Measurements from ENCODE around the gene FRMPD4.

FRMPD4 gene

DNA sequence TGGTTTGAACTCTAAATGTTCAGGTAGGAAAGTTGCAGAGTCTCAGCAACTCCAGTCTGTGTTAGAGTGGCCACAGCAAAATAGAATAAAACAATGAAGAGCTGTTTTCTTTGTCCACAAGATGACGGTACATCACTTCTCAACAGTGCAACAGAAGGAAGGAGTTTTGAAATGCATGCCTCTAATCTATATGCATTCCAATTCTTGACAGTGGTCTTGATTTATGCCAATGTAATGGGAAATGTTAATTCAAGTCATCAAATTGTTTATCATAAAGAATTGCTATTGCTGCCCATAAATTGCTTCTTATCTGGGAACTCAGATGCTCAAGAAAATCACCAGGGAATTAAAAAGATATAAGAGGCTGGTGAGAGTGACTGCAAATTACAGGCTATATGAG lies 457.4 kb downstream of the FRMPD4 start:
- DNase-seq (ENCODE audit: low read depth in 2 of 2): no peak
- TF ChIP-seq, protein P1, sequence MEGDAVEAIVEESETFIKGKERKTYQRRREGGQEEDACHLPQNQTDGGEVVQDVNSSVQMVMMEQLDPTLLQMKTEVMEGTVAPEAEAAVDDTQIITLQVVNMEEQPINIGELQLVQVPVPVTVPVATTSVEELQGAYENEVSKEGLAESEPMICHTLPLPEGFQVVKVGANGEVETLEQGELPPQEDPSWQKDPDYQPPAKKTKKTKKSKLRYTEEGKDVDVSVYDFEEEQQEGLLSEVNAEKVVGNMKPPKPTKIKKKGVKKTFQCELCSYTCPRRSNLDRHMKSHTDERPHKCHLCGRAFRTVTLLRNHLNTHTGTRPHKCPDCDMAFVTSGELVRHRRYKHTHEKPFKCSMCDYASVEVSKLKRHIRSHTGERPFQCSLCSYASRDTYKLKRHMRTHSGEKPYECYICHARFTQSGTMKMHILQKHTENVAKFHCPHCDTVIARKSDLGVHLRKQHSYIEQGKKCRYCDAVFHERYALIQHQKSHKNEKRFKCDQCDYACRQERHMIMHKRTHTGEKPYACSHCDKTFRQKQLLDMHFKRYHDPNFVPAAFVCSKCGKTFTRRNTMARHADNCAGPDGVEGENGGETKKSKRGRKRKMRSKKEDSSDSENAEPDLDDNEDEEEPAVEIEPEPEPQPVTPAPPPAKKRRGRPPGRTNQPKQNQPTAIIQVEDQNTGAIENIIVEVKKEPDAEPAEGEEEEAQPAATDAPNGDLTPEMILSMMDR (IDR thresholded peaks at IDR 0.05; ENCODE audit: low read depth, low read length): no peak
- no peak overlapping the region for H3K4me3 ChIP-seq (replicated peaks in 1 of 2; ENCODE audit: low read depth in 2 of 2, low read length in 2 of 2)

DNA sequence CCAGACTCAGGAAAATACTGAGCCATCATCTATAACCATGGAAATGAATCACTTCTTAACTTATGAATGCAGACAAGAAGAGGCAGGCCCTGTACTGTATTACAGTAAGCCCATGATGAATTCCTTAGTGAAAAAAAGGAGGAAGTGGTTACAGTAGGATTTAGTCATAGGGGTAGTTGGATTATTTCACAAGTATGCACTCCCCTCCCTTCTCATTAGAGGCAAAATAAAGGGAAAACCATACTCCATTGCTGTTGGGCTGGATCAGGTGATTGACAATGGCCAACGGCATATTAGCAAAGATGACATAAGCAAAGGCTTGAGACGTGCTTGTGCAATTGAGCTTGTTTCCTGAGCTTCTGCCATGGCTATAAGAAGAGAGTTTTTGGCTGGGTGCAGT lies 471.8 kb downstream of the FRMPD4 start:
- TF ChIP-seq, protein P1 (IDR thresholded peaks at IDR 0.05; ENCODE audit: low read depth, low read length): no peak
- H3K4me3 ChIP-seq (replicated peaks in 1 of 2; ENCODE audit: low read depth in 2 of 2, low read length in 2 of 2): no peak overlapping the region
- peak; percentile 63 to 79 for DNase-seq (ENCODE audit: low read depth in 2 of 2)

DNA sequence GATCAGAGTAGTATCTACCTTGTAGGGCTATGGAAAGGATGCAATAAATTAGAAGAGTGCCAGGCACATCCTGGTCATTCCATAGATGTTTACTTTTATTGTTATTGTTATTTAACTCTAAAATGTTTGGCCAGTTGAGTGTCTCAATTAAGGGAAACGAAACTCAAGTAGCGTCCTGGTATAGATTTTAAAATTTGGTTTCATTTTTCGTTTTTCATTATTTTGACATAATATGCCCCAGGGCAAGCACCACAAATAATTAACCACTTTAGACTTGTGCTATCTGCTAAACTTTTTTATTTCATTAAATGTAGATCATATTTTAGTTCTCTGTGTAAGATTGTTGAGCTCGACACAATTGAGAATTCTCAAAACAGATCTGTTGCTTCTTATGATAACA lies 473.2 kb downstream of the FRMPD4 start:
- H3K4me3 ChIP-seq (replicated peaks in 1 of 2; ENCODE audit: low read depth in 2 of 2, low read length in 2 of 2): no peak overlapping the region
- no peak for DNase-seq (ENCODE audit: low read depth in 2 of 2)
- TF ChIP-seq, protein P1 (IDR thresholded peaks at IDR 0.05; ENCODE audit: low read depth, low read length): no peak

DNA sequence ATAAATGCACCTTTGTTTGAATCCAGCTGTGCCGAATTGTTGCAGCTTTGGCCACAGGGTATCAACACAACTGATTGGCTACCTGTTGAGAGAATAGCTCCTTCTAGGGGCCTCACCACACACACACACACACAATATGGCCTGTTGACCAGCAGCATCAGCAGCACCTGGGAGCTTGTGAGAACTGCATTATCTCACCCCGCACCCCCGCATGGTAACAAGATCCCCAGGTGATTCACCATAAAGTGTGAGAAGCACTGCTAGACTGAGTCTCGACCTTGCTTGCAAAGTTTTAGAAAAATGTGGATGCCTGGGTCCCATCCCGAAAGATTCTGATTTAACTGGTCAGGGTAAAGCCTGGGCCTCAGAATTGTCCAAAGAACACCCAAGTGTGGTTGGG lies 476.0 kb downstream of the FRMPD4 start:
- DNase-seq (ENCODE audit: low read depth in 2 of 2): no peak
- no peak overlapping the region for H3K4me3 ChIP-seq (replicated peaks in 1 of 2; ENCODE audit: low read depth in 2 of 2, low read length in 2 of 2)
- TF ChIP-seq, protein P1 (IDR thresholded peaks at IDR 0.05; ENCODE audit: low read depth, low read length): no peak

DNA sequence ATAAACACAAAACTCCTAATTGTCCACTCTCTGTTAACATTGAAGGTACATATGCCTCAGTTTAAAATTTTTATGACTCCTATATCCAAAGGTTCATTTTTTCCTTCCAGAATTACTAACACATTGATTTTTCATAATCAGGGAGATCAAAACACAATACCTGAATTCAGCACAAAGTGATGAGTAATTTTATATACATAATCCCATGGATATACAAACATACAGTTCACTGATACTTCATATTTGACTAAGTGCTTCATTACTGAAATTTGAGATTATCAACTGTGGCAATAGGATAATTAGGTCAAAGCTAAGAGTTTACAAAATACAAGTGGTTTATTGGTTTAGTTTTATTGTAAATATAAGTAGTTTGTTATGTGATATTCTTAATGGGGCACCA lies 476.8 kb downstream of the FRMPD4 start:
- H3K4me3 ChIP-seq (replicated peaks in 1 of 2; ENCODE audit: low read depth in 2 of 2, low read length in 2 of 2): no peak overlapping the region

DNA sequence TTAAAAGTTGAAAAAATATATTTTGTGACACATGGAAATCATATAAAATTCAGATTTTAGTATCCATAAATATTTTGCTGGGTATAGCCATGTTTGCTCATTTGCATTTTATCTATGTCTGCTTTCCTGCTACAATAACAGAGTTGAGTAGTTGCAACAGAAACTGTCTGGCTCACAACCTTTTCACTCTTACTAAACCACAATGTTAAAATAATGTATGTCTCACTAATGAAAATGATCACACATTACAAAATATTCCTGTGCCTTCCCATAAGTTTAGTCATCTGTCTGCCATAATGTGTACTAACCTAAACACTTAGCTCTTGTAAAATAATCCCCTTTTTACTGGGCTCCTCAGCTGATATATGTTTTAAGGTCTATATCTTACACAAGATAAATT lies 479.0 kb downstream of the FRMPD4 start:
- H3K4me3 ChIP-seq (replicated peaks in 1 of 2; ENCODE audit: low read depth in 2 of 2, low read length in 2 of 2): no peak overlapping the region
- TF ChIP-seq, protein P1 (IDR thresholded peaks at IDR 0.05; ENCODE audit: low read depth, low read length): no peak
- DNase-seq (ENCODE audit: low read depth in 2 of 2): peak in 1 of 2 donors; percentile 11

More for the DNA sequence above, 476.8 kb downstream of the FRMPD4 start:
- TF ChIP-seq, protein P1 (IDR thresholded peaks at IDR 0.05; ENCODE audit: low read depth, low read length): no peak
- DNase-seq (ENCODE audit: low read depth in 2 of 2): no peak

DNA sequence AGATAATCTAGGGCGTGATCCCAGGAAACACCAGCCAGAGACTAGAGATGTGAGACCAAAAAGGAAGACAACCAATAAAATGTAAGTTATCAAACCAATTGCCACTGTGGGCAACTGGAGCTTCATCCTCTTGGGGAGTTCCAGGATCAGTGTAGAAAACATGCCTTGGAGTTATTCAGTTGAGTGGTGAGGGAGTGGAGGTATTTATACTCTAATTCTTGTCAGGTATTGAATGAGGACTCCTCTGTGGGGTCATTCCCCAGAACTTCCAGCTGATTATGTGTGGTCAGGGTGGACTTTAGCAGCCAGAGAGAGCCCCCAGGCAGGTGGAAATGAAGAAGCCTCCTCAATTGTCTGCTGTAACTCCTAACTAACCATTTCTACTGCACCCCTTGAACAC lies 509.0 kb downstream of the FRMPD4 start:
- H3K4me3 ChIP-seq (replicated peaks in 1 of 2; ENCODE audit: low read depth in 2 of 2, low read length in 2 of 2): no peak overlapping the region
- no peak for DNase-seq (ENCODE audit: low read depth in 2 of 2)

More for the DNA sequence above, 509.0 kb downstream of the FRMPD4 start:
- TF ChIP-seq, protein P1 (IDR thresholded peaks at IDR 0.05; ENCODE audit: low read depth, low read length): no peak

All from cardiac fibroblast (primary cell).